AG04450 (cell line): ENCODE data around the gene CEP295NL. TPM values are rescaled to one million over a fixed set of nuclear protein-coding genes. Genes with fewer than 3 reads are reported as not detected.

ENCODE experiments used
- CTCF ChIA-PET: fragments of 300-600, 350-600 bp; formaldehyde crosslinking; extraction: SDS; loops from one replicate; lab custom pipeline; 2022; ENCODE audit warnings: antibody characterized with exemption, inconsistent platforms; lab: Charles Lee
- POLR2A ChIA-PET: fragments of 350-600 bp; formaldehyde crosslinking; extraction: SDS; loops from one replicate; lab custom pipeline; 2021; ENCODE audit warnings: antibody characterized with exemption, inconsistent platforms; lab: Yijun Ruan, JAX
- DNase-seq: peaks from one replicate; pipeline ENCODE4 v3.0.0-alpha.2; 2011; ENCODE audit warnings: low read depth, low spot score
- H3K27ac ChIP-seq: one replicate; pipeline ENCODE4 v1.5.1; 2012; ENCODE audit warnings: low read depth, low read length, control low read depth
- H3K27me3 ChIP-seq: one replicate; pipeline ENCODE4 v1.6.0; 2012; ENCODE audit warnings: low read length; ENCODE audit not compliant: control insufficient read depth, insufficient read depth
- H3K4me3 ChIP-seq: 2 replicates; pipeline ENCODE4 v1.5.1; 2011; ENCODE audit warnings: mild to moderate bottlenecking, low read depth, low read length, control low read depth
- H3K9me3 ChIP-seq: 2 replicates; pipeline ENCODE4 v1.5.1; 2012; ENCODE audit warnings: low read length; ENCODE audit not compliant: control insufficient read depth, insufficient read depth
- CTCF ChIP-seq: IDR thresholded peaks from 2 replicates; pipeline ENCODE4 v1.5.1; 2011; ENCODE audit warnings: low read depth, low read length, control low read depth, inconsistent platforms
- polyA plus RNA-seq: library from polyadenylated mRNA; depleted of rRNA; stranded (reverse); fragments of >200 nt; gene quantifications from 2 replicates; pipeline ENCODE4 v1.2.3, GENCODE V29; 2011

The CEP295NL gene
- polyA plus RNA-seq, 1 experiment = 0.11 TPM

- no peak overlapping the region for H3K27ac ChIP-seq
- no peak for DNase-seq
- H3K27me3 ChIP-seq = no peaks in the 10 kb centered on the region
- no peak for TF ChIP-seq CTCF
- H3K4me3 ChIP-seq = no peak overlapping the region
- CTCF ChIA-PET = interaction anchor here (1.2 kb wide), 1 partner anchor 107 kb away, joined by 5 read pairs; no protein-coding TSS in a partner anchor
- H3K9me3 ChIP-seq = peaks cover 6% of the 10 kb centered on the region; the same call in 1 of the 2 replicates
- POLR2A ChIA-PET = interaction anchor here (0.6 kb wide), 1 partner anchor 14 kb away, joined by 4 read pairs; no protein-coding TSS in a partner anchor
These were observed 38.9 kb downstream of the CEP295NL start for GRCh38 chr17:78864117-78864516.

- Histone ChIP-seq H3K27ac (peak overlapping the region; percentile 97), H3K4me3 (peak overlapping the region; percentile 17), H3K9me3 (peaks cover 6% of the 10 kb centered on the region; the same call in 1 of the 2 replicates), H3K27me3 (no peaks in the 10 kb centered on the region)
- peak; percentile 93 for DNase-seq
- no peak for TF ChIP-seq CTCF
- ChIA-PET POLR2A (interaction anchor here (0.6 to 1.5 kb wide), 5 partner anchors 14 to 564 kb away, joined by 3 to 5 read pairs (median 4); no protein-coding TSS in a partner anchor), CTCF (interaction anchor here (0.6 to 1.0 kb wide), 2 partner anchors 9 to 205 kb away, joined by 3 to 4 read pairs; no protein-coding TSS in a partner anchor)
These were observed 40.7 kb downstream of the CEP295NL start for GRCh38 chr17:78862073-78863023.

GRCh38 chr17:78861229-78861628 is 41.8 kb downstream of the CEP295NL start:
- peaks cover 6% of the 10 kb centered on the region; the same call in 1 of the 2 replicates for H3K9me3 ChIP-seq
- H3K27ac ChIP-seq = peak overlapping the region; percentile 97
- ChIA-PET POLR2A (interaction anchor here (0.5 to 0.7 kb wide), 3 partner anchors 38 to 72 kb away, joined by 3 read pairs; no protein-coding TSS in a partner anchor), CTCF (interaction anchor here (1.5 kb wide), 1 partner anchor 110 kb away, joined by 7 read pairs; no protein-coding TSS in a partner anchor)
- no peak for DNase-seq
- no peak overlapping the region for H3K4me3 ChIP-seq
- H3K27me3 ChIP-seq = no peaks in the 10 kb centered on the region
- TF ChIP-seq CTCF = no peak

- CTCF ChIA-PET = no interaction called here
These were observed 44.0 kb downstream of the CEP295NL start for GRCh38 chr17:78859051-78859450.

More at GRCh38 chr17:78859051-78859450, 44.0 kb downstream of the CEP295NL start:
- peaks cover 6% of the 10 kb centered on the region; the same call in 1 of the 2 replicates for H3K9me3 ChIP-seq
- TF ChIP-seq CTCF = no peak
- POLR2A ChIA-PET = no interaction called here
- DNase-seq = no peak
- H3K4me3 ChIP-seq = no peak overlapping the region
- H3K27ac ChIP-seq = no peak overlapping the region
- no peaks in the 10 kb centered on the region for H3K27me3 ChIP-seq
